ENCODE measurements around the gene BIRC3. TPM values are rescaled to one million over a fixed set of nuclear protein-coding genes. Genes with fewer than 3 reads are reported as not detected.
"Not testable (repeated sequence)": the region's sequence is repeated elsewhere in the genome, so short reads cannot be mapped to it uniquely, and the experiment has no call there.

Gene BIRC3
- total RNA-seq, 2 experiments from 2014 or later = 27.2 to 66.9 TPM

- TF ChIP-seq CTCF (conservative IDR thresholded peaks at IDR 0.05; ENCODE audit: low read length) (no peak), EZH2phosphoT487 (IDR thresholded peaks at IDR 0.05; ENCODE audit: borderline replicate concordance, low read depth, low read length) (no peak)
- Histone ChIP-seq H3K9me2 (ENCODE audit: insufficient read depth, low read length) (no peaks in the 10 kb centered on the region), H3K9me3 (ENCODE audit: low read length) (no peaks in the 10 kb centered on the region), H3K4me2 (ENCODE audit: low read length) (no peak overlapping the region), H3K36me3 (ENCODE audit: insufficient read depth, low read length) (peaks cover 57% of the 10 kb centered on the region), H3K27ac (ENCODE audit: low read depth, low read length, poor library complexity, severe bottlenecking) (no peak overlapping the region), H2AFZ (ENCODE audit: low read length) (no peak overlapping the region), H3K4me1 (ENCODE audit: insufficient read depth, low read length, poor library complexity, severe bottlenecking) (peaks cover 3% of the 10 kb centered on the region), H3K79me2 (ENCODE audit: insufficient read depth, low read depth, low read length) (no peaks in the 10 kb centered on the region; the same call in 1 of the 2 replicates), H4K20me1 (ENCODE audit: insufficient read depth, low read length) (no peaks in the 10 kb centered on the region), H3K4me3 (ENCODE audit: low read depth, low read length, poor library complexity, severe bottlenecking) (no peak overlapping the region)
- BruUV-seq (replicated peaks) = no TSS peak
- DNase-seq (ENCODE audit: low spot score) = no peak
- POLR2A ChIA-PET = no interaction called here
- intact Hi-C loops (cut with micrococcal nuclease; ENCODE audit: unreplicated experiment) = no loop called here
- CTCF ChIA-PET (ENCODE audit: unreplicated experiment) = no interaction called here
These were observed 21.3 kb downstream of the BIRC3 start for GRCh38 chr11:102338479-102339010.

DNA sequence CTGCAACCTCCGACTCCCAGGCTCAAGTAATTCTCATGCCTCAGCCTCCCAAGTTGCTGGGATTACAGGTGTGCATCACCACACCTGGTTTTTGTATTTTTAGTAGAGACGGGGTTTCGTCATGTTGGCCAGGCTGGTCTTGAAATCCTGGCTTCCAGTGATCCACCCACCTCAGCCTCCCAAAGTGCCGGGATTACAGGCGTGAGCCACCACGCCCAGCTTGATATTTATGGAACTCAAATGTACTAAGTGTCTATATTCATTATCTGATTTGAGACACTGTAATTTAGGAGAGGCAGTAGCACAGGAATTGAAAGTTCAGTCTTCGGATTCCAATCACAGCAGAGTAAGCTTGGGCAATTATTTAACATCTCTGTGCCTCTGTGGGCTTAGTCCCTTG is 24.0 kb downstream of the BIRC3 start:
- BruUV-seq (replicated peaks); H3K79me2 ChIP-seq (ENCODE audit: insufficient read depth, low read depth, low read length); H2AFZ ChIP-seq (ENCODE audit: low read length); H3K4me2 ChIP-seq (ENCODE audit: low read length); H3K4me3 ChIP-seq (ENCODE audit: low read depth, low read length, poor library complexity, severe bottlenecking); H3K9me2 ChIP-seq (ENCODE audit: insufficient read depth, low read length); H3K9me3 ChIP-seq (ENCODE audit: low read length); H4K20me1 ChIP-seq (ENCODE audit: insufficient read depth, low read length); DNase-seq (ENCODE audit: low spot score); H3K27ac ChIP-seq (ENCODE audit: low read depth, low read length, poor library complexity, severe bottlenecking): not testable (repeated sequence)
- H3K4me1 ChIP-seq (ENCODE audit: insufficient read depth, low read length, poor library complexity, severe bottlenecking) = peaks cover 11% of the 10 kb centered on the region
- peaks cover 33% of the 10 kb centered on the region for H3K36me3 ChIP-seq (ENCODE audit: insufficient read depth, low read length)
- intact Hi-C loops (cut with micrococcal nuclease; ENCODE audit: unreplicated experiment) = loop anchor here (1.0 kb wide), 3 partner anchors 53 to 272 kb away; no protein-coding TSS in a partner anchor
- CTCF ChIA-PET (ENCODE audit: unreplicated experiment) = interaction anchor here (0.9 to 1.9 kb wide), 7 partner anchors 15 to 325 kb away, joined by 4 to 29 read pairs (median 5); no protein-coding TSS in a partner anchor
- POLR2A ChIA-PET = interaction anchor here (1.0 to 2.0 kb wide), 8 partner anchors 17 to 274 kb away, joined by 3 to 8 read pairs (median 5); no protein-coding TSS in a partner anchor

GRCh38 chr11:102341844-102342318 is 24.6 kb downstream of the BIRC3 start:
- Histone ChIP-seq H3K27ac (ENCODE audit: low read depth, low read length, poor library complexity, severe bottlenecking) (no peak overlapping the region), H3K4me1 (ENCODE audit: insufficient read depth, low read length, poor library complexity, severe bottlenecking) (peaks cover 11% of the 10 kb centered on the region), H3K79me2 (ENCODE audit: insufficient read depth, low read depth, low read length) (peaks cover 10% of the 10 kb centered on the region; the same call in 1 of the 2 replicates), H3K36me3 (ENCODE audit: insufficient read depth, low read length) (peaks cover 27% of the 10 kb centered on the region), H3K9me2 (ENCODE audit: insufficient read depth, low read length) (no peaks in the 10 kb centered on the region), H4K20me1 (ENCODE audit: insufficient read depth, low read length) (no peaks in the 10 kb centered on the region), H2AFZ (ENCODE audit: low read length) (no peak overlapping the region), H3K9me3 (ENCODE audit: low read length) (no peaks in the 10 kb centered on the region), H3K4me3 (ENCODE audit: low read depth, low read length, poor library complexity, severe bottlenecking) (no peak overlapping the region), H3K4me2 (ENCODE audit: low read length) (no peak overlapping the region)
- no TSS peak for BruUV-seq (replicated peaks)
- peak; percentile 86 for DNase-seq (ENCODE audit: low spot score)
- ChIA-PET POLR2A (interaction anchor here (0.6 to 2.0 kb wide), 11 partner anchors 18 to 274 kb away, joined by 3 to 8 read pairs (median 5); no protein-coding TSS in a partner anchor), CTCF (ENCODE audit: unreplicated experiment) (interaction anchor here (0.7 to 1.9 kb wide), 10 partner anchors 9 to 324 kb away, joined by 3 to 29 read pairs (median 4); no protein-coding TSS in a partner anchor)
- intact Hi-C loops (cut with micrococcal nuclease; ENCODE audit: unreplicated experiment) = loop anchor here (1.0 kb wide), 3 partner anchors 54 to 271 kb away; no protein-coding TSS in a partner anchor
- TF ChIP-seq CTCF (conservative IDR thresholded peaks at IDR 0.05; ENCODE audit: low read length) (peak; percentile 97), EZH2phosphoT487 (IDR thresholded peaks at IDR 0.05; ENCODE audit: borderline replicate concordance, low read depth, low read length) (no peak)
